ENCODE data around the gene COL5A1. TPM values are rescaled to one million over a fixed set of nuclear protein-coding genes. Genes with fewer than 3 reads are reported as not detected.

Gene COL5A1
- total RNA-seq, 1 experiment from 2014 or later, result 10.6 TPM

DNA sequence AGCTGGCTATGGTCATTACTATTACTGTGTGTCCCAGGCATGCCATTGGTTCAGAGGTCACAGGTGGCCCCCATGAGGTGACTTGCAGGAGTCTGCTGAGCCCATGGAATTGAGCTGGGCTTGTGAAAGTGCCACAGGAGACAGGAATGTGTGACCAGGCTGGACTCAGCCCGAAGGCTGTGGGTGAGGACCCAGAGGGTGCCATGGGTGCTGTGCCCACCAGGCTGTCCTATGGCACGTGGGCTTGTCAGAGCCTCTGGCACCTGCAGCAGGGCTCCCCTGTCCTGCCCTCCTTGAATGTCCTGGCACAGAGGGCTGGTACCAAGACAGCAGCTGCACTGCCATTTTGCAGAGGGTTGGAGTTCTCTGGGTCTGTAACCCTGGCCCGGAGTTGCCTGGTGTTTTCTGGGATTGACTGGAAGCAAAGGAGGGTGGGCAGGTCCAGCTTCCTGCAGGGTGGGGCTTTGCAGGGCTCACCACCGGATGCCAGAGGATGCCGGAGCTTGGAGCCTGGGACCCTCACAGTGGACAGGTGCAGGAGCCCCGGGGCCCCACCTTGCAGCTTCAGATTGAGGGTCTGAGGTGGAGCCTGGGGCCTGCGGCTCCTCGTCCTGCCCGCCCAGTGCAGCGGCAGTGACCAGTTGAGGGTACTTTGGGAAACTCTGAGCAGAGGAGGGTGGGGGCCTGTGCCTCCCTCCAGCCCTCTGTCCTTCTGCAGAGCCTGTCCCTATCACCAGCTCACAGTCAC, 14.2 kb downstream of the COL5A1 start:
- H3K4me1 ChIP-seq (ENCODE audit: insufficient read depth, low read length), result no peaks in the 10 kb centered on the region
- H3K79me2 ChIP-seq (ENCODE audit: low read length), result no peaks in the 10 kb centered on the region
- H2AFZ ChIP-seq (ENCODE audit: low read length), result no peak overlapping the region
- no peak overlapping the region for H3K27ac ChIP-seq (ENCODE audit: low read length)
- no peaks in the 10 kb centered on the region for H3K36me3 ChIP-seq (ENCODE audit: low read depth, low read length)
- DNase-seq (no peak), ATAC-seq (peak; percentile 35; the same call in 1 of the 2 replicates)
- H4K20me1 ChIP-seq (ENCODE audit: low read length), result no peaks in the 10 kb centered on the region
- ChIA-PET POLR2A (ENCODE audit: unreplicated experiment) (no interaction called here), CTCF (interaction anchor here (0.7 kb wide), 1 partner anchor 206 kb away, joined by 3 read pairs; no protein-coding TSS in a partner anchor)
- no peaks in the 10 kb centered on the region for H3F3A ChIP-seq (ENCODE audit: low read length, unreplicated experiment)
- no peaks in the 10 kb centered on the region for H3K9me2 ChIP-seq (replicated peaks; ENCODE audit: low read length)
- BruUV-seq (replicated peaks), result no TSS peak
- intact Hi-C loops (cut with micrococcal nuclease), result loop anchor here (1.0 kb wide), 1 partner anchor 206 kb away; no protein-coding TSS in a partner anchor
- TF ChIP-seq EZH2phosphoT487 (IDR thresholded peaks at IDR 0.05; ENCODE audit: borderline replicate concordance, low read length) (no peak), EZH2 (IDR thresholded peaks at IDR 0.05; ENCODE audit: low read length, unreplicated experiment) (no peak)
- TF ChIP-seq, protein P1, sequence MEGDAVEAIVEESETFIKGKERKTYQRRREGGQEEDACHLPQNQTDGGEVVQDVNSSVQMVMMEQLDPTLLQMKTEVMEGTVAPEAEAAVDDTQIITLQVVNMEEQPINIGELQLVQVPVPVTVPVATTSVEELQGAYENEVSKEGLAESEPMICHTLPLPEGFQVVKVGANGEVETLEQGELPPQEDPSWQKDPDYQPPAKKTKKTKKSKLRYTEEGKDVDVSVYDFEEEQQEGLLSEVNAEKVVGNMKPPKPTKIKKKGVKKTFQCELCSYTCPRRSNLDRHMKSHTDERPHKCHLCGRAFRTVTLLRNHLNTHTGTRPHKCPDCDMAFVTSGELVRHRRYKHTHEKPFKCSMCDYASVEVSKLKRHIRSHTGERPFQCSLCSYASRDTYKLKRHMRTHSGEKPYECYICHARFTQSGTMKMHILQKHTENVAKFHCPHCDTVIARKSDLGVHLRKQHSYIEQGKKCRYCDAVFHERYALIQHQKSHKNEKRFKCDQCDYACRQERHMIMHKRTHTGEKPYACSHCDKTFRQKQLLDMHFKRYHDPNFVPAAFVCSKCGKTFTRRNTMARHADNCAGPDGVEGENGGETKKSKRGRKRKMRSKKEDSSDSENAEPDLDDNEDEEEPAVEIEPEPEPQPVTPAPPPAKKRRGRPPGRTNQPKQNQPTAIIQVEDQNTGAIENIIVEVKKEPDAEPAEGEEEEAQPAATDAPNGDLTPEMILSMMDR (conservative IDR thresholded peaks at IDR 0.05; ENCODE audit: low read depth, low read length), result no peak
- no peak overlapping the region for H3K9ac ChIP-seq (ENCODE audit: low read length)
- no peak overlapping the region for H3K4me2 ChIP-seq (ENCODE audit: low read length)
- H3K27me3 ChIP-seq (ENCODE audit: low read length), result no peaks in the 10 kb centered on the region
- H3K9me3 ChIP-seq (ENCODE audit: low read length), result no peaks in the 10 kb centered on the region
- H3K4me3 ChIP-seq (ENCODE audit: low read length), result no peak overlapping the region

DNA sequence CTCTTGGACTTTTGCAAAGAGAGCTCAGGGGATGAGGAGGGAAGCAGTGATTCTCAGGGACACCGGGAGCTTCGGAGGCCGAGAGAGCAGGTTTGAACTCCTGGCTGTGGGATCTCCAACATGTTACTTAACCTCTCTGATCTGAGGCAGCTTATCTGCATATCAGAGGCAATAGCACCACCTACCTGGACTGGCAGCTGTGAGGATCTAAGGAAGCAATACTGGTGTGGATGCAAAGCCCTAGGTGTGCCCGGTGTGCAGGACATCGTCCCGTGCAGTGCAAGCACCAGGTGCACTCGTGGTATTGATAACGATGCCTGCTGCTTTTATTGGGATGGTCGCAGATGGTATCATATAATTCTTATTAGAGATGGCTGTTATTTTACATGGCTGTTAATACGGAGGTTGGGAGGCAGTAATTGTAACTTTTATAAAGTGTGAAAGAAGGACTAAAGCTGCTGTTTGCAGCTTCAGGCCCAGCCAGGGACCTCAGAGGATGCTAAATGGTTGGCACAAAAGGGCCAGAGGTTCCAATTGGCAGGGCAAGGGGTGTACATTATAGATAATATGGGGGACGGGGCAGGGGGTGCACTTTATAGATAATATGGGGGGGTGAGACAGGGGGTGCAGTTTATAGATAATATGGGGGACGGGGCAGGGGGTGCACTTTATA, 14.9 kb downstream of the COL5A1 start:
- Histone ChIP-seq H3K27ac (ENCODE audit: low read length) (no peak overlapping the region), H2AFZ (ENCODE audit: low read length) (no peak overlapping the region), H3K4me1 (ENCODE audit: insufficient read depth, low read length) (no peaks in the 10 kb centered on the region), H3K27me3 (ENCODE audit: low read length) (no peaks in the 10 kb centered on the region), H3K4me2 (ENCODE audit: low read length) (no peak overlapping the region), H3K36me3 (ENCODE audit: low read depth, low read length) (no peaks in the 10 kb centered on the region), H3K9ac (ENCODE audit: low read length) (no peak overlapping the region), H4K20me1 (ENCODE audit: low read length) (no peaks in the 10 kb centered on the region), H3K79me2 (ENCODE audit: low read length) (no peaks in the 10 kb centered on the region), H3K9me3 (ENCODE audit: low read length) (no peaks in the 10 kb centered on the region), H3K9me2 (replicated peaks; ENCODE audit: low read length) (no peaks in the 10 kb centered on the region), H3F3A (ENCODE audit: low read length, unreplicated experiment) (no peaks in the 10 kb centered on the region), H3K4me3 (ENCODE audit: low read length) (no peak overlapping the region)
- CTCF ChIA-PET, result interaction anchor here (0.7 kb wide), 1 partner anchor 207 kb away, joined by 3 read pairs; no protein-coding TSS in a partner anchor
- POLR2A ChIA-PET (ENCODE audit: unreplicated experiment), result no interaction called here
- TF ChIP-seq, protein P1 (conservative IDR thresholded peaks at IDR 0.05; ENCODE audit: low read depth, low read length), result peak; percentile 42; the same call in 1 of the 2 replicates
- no peak for TF ChIP-seq EZH2 (IDR thresholded peaks at IDR 0.05; ENCODE audit: low read length, unreplicated experiment)
- no peak for TF ChIP-seq EZH2phosphoT487 (IDR thresholded peaks at IDR 0.05; ENCODE audit: borderline replicate concordance, low read length)
- BruUV-seq (replicated peaks), result no TSS peak
- intact Hi-C loops (cut with micrococcal nuclease), result loop anchor here (1.0 kb wide), 1 partner anchor 207 kb away; no protein-coding TSS in a partner anchor
- ATAC-seq, result peak; percentile 66; the same call in 1 of the 2 replicates
- peak; percentile 31 for DNase-seq
